ENCODE results near the gene FHOD3. TPM values are rescaled to one million over a fixed set of nuclear protein-coding genes. Genes with fewer than 3 reads are reported as not detected.

FHOD3 gene
- total RNA-seq, 2 donors from 2014 or later, result 19.8 to 24.9 TPM

- ATAC-seq (ENCODE audit: insufficient number of reproducible peaks, low FRiP score, low read depth), result no peak
- Histone ChIP-seq H3K36me3 (no peaks in the 10 kb centered on the region), H3K27me3 (replicated peaks; ENCODE audit: insufficient read depth) (no peaks in the 10 kb centered on the region), H3K27ac (no peak overlapping the region), H3K9me3 (no peaks in the 10 kb centered on the region), H3K4me1 (ENCODE audit: control insufficient read depth in 1 of 2, low read depth in 2 of 2) (peaks cover 0 to 12% of the 10 kb centered on the region in 2 donors), H3K4me3 (no peak overlapping the region)
- TF ChIP-seq CTCF (IDR thresholded peaks at IDR 0.05), result no peak
- DNase-seq (ENCODE audit: low spot score), result no peak
Observed at GRCh38 chr18:36518839-36519238, 221.3 kb downstream of the FHOD3 start.

GRCh38 chr18:36519358-36519757, 221.8 kb downstream of the FHOD3 start:
- DNase-seq (ENCODE audit: low spot score) (no peak), ATAC-seq (ENCODE audit: insufficient number of reproducible peaks, low FRiP score, low read depth) (no peak)
- Histone ChIP-seq H3K4me1 (ENCODE audit: control insufficient read depth in 1 of 2, low read depth in 2 of 2) (peaks cover 0 to 12% of the 10 kb centered on the region in 2 donors), H3K27me3 (replicated peaks; ENCODE audit: insufficient read depth) (no peaks in the 10 kb centered on the region), H3K36me3 (no peaks in the 10 kb centered on the region), H3K27ac (no peak overlapping the region), H3K9me3 (no peaks in the 10 kb centered on the region), H3K4me3 (no peak overlapping the region)
- TF ChIP-seq CTCF (IDR thresholded peaks at IDR 0.05), result no peak

- H3K9me3 ChIP-seq, result no peaks in the 10 kb centered on the region
- no peaks in the 10 kb centered on the region for H3K27me3 ChIP-seq (replicated peaks; ENCODE audit: insufficient read depth)
- no peak overlapping the region for H3K27ac ChIP-seq
- no peak overlapping the region for H3K4me3 ChIP-seq
- ATAC-seq (ENCODE audit: insufficient number of reproducible peaks, low FRiP score, low read depth), result no peak
- no peak for DNase-seq (ENCODE audit: low spot score)
- H3K4me1 ChIP-seq (ENCODE audit: control insufficient read depth in 1 of 2, low read depth in 2 of 2), result peaks cover 0 to 12% of the 10 kb centered on the region in 2 donors
- TF ChIP-seq CTCF (IDR thresholded peaks at IDR 0.05), result no peak
- no peaks in the 10 kb centered on the region for H3K36me3 ChIP-seq
Observed at GRCh38 chr18:36522509-36522908, 225.0 kb downstream of the FHOD3 start.

- DNase-seq (ENCODE audit: low spot score), result no peak
- Histone ChIP-seq H3K27me3 (replicated peaks; ENCODE audit: insufficient read depth) (no peaks in the 10 kb centered on the region), H3K36me3 (no peaks in the 10 kb centered on the region), H3K4me1 (ENCODE audit: control insufficient read depth in 1 of 2, low read depth in 2 of 2) (peaks cover 0 to 5% of the 10 kb centered on the region in 2 donors), H3K9me3 (no peaks in the 10 kb centered on the region), H3K27ac (no peak overlapping the region), H3K4me3 (no peak overlapping the region)
- no peak for TF ChIP-seq CTCF (IDR thresholded peaks at IDR 0.05)
- no peak for ATAC-seq (ENCODE audit: insufficient number of reproducible peaks, low FRiP score, low read depth)
Observed at GRCh38 chr18:36525913-36526312, 228.4 kb downstream of the FHOD3 start.

DNA sequence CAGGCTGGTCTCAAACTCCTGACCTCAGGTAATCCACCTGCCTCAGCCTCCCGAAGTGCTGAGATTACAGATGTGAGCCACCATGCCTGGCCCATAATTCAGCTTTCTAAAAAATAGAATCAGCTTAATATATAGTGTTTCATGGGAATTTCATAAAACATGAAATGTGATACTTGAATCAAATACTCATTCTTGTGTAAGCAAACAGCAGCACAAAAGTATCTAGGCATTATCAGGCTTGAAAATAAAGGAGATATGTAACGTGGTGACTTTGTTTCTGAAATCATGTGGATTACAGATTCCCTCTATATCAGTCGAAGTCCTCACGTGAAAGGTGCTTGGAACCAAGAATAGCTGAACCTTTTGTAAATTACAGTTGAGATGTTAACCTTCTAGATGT, 229.1 kb downstream of the FHOD3 start:
- Histone ChIP-seq H3K27ac (no peak overlapping the region), H3K36me3 (no peaks in the 10 kb centered on the region), H3K4me1 (ENCODE audit: control insufficient read depth in 1 of 2, low read depth in 2 of 2) (peaks cover 0 to 5% of the 10 kb centered on the region in 2 donors), H3K9me3 (no peaks in the 10 kb centered on the region), H3K4me3 (no peak overlapping the region), H3K27me3 (replicated peaks; ENCODE audit: insufficient read depth) (no peaks in the 10 kb centered on the region)
- ATAC-seq (ENCODE audit: insufficient number of reproducible peaks, low FRiP score, low read depth), result no peak
- TF ChIP-seq CTCF (IDR thresholded peaks at IDR 0.05), result no peak
- DNase-seq (ENCODE audit: low spot score), result no peak
